GM18517 (cell line): ENCODE data around the gene SSBP4.
A peak's percentile ranks its signal among the peaks of the same experiment; 100 is the strongest.
"Not testable (repeated sequence)": the region's sequence is repeated elsewhere in the genome, so short reads cannot be mapped to it uniquely, and the experiment has no call there.

Experiments
- ATAC-seq: cut with Tn5 transposase; IDR thresholded peaks from one replicate; pipeline ENCODE4 v1.9.1; 2021; ENCODE audit warnings: mild to moderate bottlenecking, moderate library complexity; ENCODE audit not compliant: unreplicated experiment

Gene SSBP4

GRCh38 chr19:18419195-18419698, at the start of gene SSBP4:
SSBP4 (plus strand) TSS chr19:18419398; CDS start chr19:18419649, 251 bp downstream.
- peak; percentile 47 for ATAC-seq

GRCh38 chr19:18373407-18373891, 45.7 kb upstream of the SSBP4 start:
- no peak for ATAC-seq

GRCh38 chr19:18373892-18374629, 45.1 kb upstream of the SSBP4 start:
- ATAC-seq: peak; percentile 70

GRCh38 chr19:18377026-18377425, 42.2 kb upstream of the SSBP4 start:
- no peak for ATAC-seq

GRCh38 chr19:18379803-18380747, 39.1 kb upstream of the SSBP4 start:
- no peak for ATAC-seq

GRCh38 chr19:18380843-18381242, 38.4 kb upstream of the SSBP4 start:
- ATAC-seq: no peak

GRCh38 chr19:18383622-18384021, 35.6 kb upstream of the SSBP4 start:
- ATAC-seq: not testable (repeated sequence)

GRCh38 chr19:18384775-18385174, 34.4 kb upstream of the SSBP4 start:
- no peak for ATAC-seq

- no peak for ATAC-seq
These were observed 33.9 kb upstream of the SSBP4 start for GRCh38 chr19:18385359-18385674.

GRCh38 chr19:18385675-18386542, 33.3 kb upstream of the SSBP4 start, which contains the start of gene GDF15:
GDF15 (plus strand) TSS chr19:18386158; CDS start chr19:18386190, 32 bp downstream.
- ATAC-seq: no peak

- ATAC-seq: no peak
These were observed 32.5 kb upstream of the SSBP4 start for GRCh38 chr19:18386543-18387271.

GRCh38 chr19:18388100-18388959, 30.9 kb upstream of the SSBP4 start:
- ATAC-seq: peak; percentile 50

- no peak for ATAC-seq
These were observed 30.1 kb upstream of the SSBP4 start for GRCh38 chr19:18388960-18389725.

- no peak for ATAC-seq
These were observed 29.5 kb upstream of the SSBP4 start for GRCh38 chr19:18389726-18390064.

- no peak for ATAC-seq
These were observed 28.9 kb upstream of the SSBP4 start for GRCh38 chr19:18390065-18390907.

GRCh38 chr19:18391509-18392075, 27.6 kb upstream of the SSBP4 start:
- ATAC-seq: no peak

- no peak for ATAC-seq
These were observed 26.8 kb upstream of the SSBP4 start for GRCh38 chr19:18392417-18392816.
